ENCODE measurements around the gene HOXA9. TPM values are rescaled to one million over a fixed set of nuclear protein-coding genes. Genes with fewer than 3 reads are reported as not detected.

HOXA9 gene
- total RNA-seq, 2 experiments from 2014 or later, result not detected

DNA sequence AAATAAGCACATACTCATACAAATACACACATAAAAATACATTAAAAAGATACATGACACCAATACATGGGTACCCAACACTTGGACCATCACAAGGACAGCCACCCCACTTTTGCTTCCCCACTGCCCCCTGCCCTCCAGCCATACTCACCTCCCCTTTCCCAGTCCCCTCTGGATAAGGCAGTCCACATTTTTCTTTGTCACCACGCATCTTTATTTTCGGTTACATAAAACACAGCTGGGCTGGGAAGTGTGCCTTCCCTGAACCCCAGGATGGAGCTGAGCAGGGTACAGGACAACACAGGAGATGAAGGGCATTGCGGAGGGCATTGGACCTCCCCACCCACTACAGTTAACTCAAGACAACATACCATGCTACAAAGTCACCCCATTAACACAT is 11.8 kb downstream of the HOXA9 start:
- H3K27me3 Mint-ChIP-seq, result peaks cover 90% of the 10 kb centered on the region
- CTCF ChIA-PET, result interaction anchor here (0.6 kb wide), 1 partner anchor 472 kb away, joined by 3 read pairs; no protein-coding TSS in a partner anchor
- peaks cover 8% of the 10 kb centered on the region for H3K36me3 Mint-ChIP-seq (ENCODE audit: low read depth)
- no peaks in the 10 kb centered on the region for H3K9me3 Mint-ChIP-seq
- peaks cover 24% of the 10 kb centered on the region for H3K4me1 Mint-ChIP-seq
- H3K27ac Mint-ChIP-seq, result no peak overlapping the region
- H3K4me3 Mint-ChIP-seq, result no peak overlapping the region
- POLR2A ChIA-PET, result interaction anchor here (1.4 kb wide), 1 partner anchor 13 kb away, joined by 3 read pairs; no protein-coding TSS in a partner anchor
- DNase-seq, result no peak

DNA sequence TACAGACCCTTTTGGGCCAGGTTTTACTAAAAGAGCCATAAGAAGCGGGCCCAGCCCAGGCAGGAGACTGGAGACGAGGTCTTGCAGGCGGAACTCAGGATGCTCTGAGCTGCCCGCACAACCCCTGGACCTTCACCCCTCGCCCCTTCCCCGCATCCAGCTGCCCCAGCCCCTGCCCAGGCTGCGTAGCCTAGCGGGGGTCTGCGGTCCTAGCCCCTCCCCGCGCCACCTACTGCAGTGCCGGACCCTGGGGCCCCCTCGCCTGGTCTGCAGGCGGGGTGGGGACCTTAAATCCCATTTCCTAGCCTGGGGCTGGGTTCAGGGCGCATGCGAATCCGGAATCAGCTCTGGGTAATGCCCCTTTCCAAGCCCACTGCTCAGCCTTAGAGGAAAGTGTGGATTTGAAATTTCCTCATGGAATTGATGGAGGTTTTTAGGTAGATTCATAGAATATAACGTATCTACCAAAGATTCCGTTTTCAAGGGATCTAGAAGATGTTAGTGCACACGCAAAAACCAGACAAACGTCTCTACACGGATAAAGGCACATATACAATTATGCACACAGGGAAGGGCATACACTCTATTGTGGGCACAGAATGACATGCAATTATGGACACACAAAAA is 12.4 kb downstream of the HOXA9 start:
- Mint-ChIP-seq H3K4me1 (peaks cover 26% of the 10 kb centered on the region), H3K9me3 (no peaks in the 10 kb centered on the region), H3K36me3 (ENCODE audit: low read depth) (peaks cover 8% of the 10 kb centered on the region), H3K4me3 (no peak overlapping the region), H3K27ac (no peak overlapping the region), H3K27me3 (peaks cover 90% of the 10 kb centered on the region)
- no peak for DNase-seq
- CTCF ChIA-PET, result interaction anchor here (1.1 kb wide), 1 partner anchor 8 kb away, joined by 5 read pairs; no protein-coding TSS in a partner anchor
- POLR2A ChIA-PET, result interaction anchor here (0.8 to 1.4 kb wide), 2 partner anchors 13 to 62 kb away, joined by 3 read pairs; no protein-coding TSS in a partner anchor

DNA sequence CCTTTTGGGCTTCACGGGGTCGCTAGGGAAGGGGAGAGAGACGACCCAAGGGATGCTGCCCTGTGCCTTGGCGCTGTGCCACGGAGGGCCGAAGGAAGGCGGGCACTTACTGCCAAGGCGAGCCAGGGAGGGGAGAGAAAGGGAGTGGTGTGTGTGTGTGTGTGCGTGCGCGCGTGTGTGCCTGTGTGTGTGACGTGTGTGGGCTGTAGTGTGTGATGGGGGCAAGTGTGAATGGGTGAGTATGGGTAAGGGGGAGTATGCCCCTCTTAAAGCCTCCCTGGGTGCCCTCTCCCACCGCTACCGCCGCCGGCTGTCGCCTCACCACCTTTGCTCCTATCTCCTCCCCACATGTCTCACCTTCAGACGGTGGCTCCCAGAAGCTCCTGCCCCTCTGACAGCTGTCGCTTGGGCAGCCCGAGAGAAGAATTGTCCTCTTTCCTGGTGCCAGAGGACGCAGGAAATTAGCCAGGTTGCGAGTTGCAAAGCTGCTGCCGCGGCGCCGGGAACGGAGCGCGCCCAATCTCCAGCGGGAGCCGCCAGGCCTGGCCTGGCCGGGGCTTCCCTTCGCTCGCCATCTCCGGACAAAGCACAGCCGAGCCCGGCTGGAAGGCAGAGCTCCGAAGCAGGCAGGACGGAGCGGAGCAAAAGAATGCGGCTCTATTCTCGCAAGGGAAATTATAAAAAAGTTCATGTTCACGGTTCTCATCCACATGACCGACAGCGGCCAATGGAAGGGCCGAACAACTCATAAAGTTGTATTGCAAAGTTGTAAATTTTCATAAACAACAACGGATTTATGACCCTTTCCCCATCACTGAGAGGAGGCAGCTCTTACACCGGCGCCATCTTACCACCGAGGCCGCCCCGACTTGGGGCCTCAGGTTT is 13.2 kb downstream of the HOXA9 start, which contains the start of gene HOXA3:
HOXA3 (minus strand) TSS at position 653 of the 885 bp plus-strand sequence. CDS start 41,943 bp downstream, outside the sequence.
- H3K36me3 Mint-ChIP-seq (ENCODE audit: low read depth), result peaks cover 8% of the 10 kb centered on the region

DNA sequence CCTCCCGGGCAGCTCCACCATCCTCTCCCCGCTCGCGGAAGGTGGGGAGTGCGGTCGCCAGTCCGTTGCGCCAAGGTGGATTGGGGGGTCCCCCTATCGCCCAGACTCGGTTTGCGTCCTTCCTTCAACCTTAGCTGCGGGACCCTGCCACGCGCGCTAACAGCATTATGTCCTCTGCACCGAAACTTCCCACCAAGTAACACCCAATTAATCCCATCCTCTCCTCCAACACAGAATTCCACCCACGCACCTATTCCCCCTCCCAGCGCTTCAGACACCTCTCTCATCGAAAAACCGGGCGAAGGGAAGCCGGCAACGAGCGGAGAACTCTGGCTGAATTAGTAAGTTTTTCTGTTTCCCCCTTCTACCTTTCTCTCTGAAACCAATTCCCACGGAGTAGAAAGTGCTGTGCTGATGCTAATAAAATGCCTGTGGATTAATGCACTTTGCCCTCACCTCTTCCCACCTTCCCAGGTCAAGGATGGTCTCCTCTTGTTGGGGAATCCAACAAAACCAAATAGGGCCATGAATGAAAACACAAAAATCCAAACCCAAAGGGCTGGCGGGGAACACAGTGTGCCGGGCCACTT is 13.9 kb downstream of the HOXA9 start:
- Mint-ChIP-seq H3K4me3 (peak overlapping the region; percentile 38), H3K36me3 (ENCODE audit: low read depth) (peaks cover 8% of the 10 kb centered on the region), H3K4me1 (peaks cover 23% of the 10 kb centered on the region), H3K9me3 (no peaks in the 10 kb centered on the region), H3K27me3 (peaks cover 89% of the 10 kb centered on the region), H3K27ac (peak overlapping the region; percentile 42)
- ChIA-PET CTCF (interaction anchor here (0.6 to 3.1 kb wide), 10 partner anchors 10 to 470 kb away, joined by 3 to 16 read pairs (median 6); no protein-coding TSS in a partner anchor), POLR2A (interaction anchor here (1.0 to 2.0 kb wide), 2 partner anchors 10 to 32 kb away, joined by 3 to 7 read pairs; no protein-coding TSS in a partner anchor)
- no peak for DNase-seq

More for the DNA sequence above, 13.2 kb downstream of the HOXA9 start, which contains the start of gene HOXA3:
- Mint-ChIP-seq H3K27ac (peak within 1 kb of the TSS; percentile 42), H3K4me1 (peaks cover 23% of the 10 kb centered on the region), H3K27me3 (peaks cover 87% of the 10 kb centered on the region), H3K9me3 (no peaks in the 10 kb centered on the region), H3K4me3 (peak within 1 kb of the TSS; percentile 38)
- no peak for DNase-seq
- ChIA-PET POLR2A (interaction anchor here (0.8 to 1.4 kb wide), 2 partner anchors 14 to 62 kb away, joined by 3 read pairs; no protein-coding TSS in a partner anchor), CTCF (interaction anchor here (1.1 kb wide), 1 partner anchor 9 kb away, joined by 5 read pairs; no protein-coding TSS in a partner anchor)

DNA sequence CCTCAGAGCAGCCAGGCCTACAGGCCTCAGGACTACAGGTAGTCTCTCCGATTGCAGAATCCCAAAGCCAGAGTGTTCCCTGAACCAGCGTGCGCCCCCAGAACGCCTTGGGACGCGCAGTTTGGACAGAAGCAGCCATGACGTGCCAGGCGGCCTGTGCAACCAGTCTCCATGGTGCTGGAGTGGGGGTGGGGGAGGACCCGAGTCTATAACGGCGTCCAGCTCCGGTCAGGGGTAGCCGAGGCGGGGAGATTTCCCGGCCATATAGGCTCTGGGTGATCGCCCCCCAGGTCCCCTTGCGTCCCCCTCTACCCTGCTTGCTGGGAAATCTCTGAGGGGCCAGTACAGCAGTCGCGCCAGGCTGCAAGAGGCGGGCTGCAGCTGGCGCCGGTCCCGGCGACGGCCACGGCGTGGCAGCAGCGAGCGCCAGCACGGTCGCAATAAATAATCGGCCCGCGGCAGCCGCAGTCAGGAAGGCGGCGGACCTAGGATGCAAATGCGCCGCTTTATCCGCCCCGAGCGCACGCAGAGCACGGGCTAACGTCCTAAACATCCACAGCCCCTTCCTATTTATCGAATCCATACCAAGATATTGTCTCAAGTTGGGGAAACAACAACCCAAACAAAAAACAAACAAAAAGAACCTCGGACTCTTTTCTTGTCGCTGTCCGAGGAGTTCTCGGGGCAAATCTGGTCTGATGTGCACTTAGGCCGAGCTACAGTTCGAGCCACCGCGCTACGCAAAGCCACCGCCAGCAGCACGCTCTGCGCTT is 14.6 kb downstream of the HOXA9 start:
- peak overlapping the region; percentile 38 for H3K4me3 Mint-ChIP-seq
- ChIA-PET CTCF (interaction anchor here (0.6 to 3.1 kb wide), 13 partner anchors 9 to 1258 kb away, joined by 3 to 16 read pairs (median 6); no protein-coding TSS in a partner anchor), POLR2A (interaction anchor here (1.0 to 2.0 kb wide), 2 partner anchors 10 to 33 kb away, joined by 3 to 7 read pairs; no protein-coding TSS in a partner anchor)
- peak; percentile 63 for DNase-seq
- peaks cover 23% of the 10 kb centered on the region for H3K4me1 Mint-ChIP-seq
- peak overlapping the region; percentile 42 for H3K27ac Mint-ChIP-seq
- peaks cover 8% of the 10 kb centered on the region for H3K36me3 Mint-ChIP-seq (ENCODE audit: low read depth)
- H3K9me3 Mint-ChIP-seq, result no peaks in the 10 kb centered on the region
- H3K27me3 Mint-ChIP-seq, result peaks cover 89% of the 10 kb centered on the region

DNA sequence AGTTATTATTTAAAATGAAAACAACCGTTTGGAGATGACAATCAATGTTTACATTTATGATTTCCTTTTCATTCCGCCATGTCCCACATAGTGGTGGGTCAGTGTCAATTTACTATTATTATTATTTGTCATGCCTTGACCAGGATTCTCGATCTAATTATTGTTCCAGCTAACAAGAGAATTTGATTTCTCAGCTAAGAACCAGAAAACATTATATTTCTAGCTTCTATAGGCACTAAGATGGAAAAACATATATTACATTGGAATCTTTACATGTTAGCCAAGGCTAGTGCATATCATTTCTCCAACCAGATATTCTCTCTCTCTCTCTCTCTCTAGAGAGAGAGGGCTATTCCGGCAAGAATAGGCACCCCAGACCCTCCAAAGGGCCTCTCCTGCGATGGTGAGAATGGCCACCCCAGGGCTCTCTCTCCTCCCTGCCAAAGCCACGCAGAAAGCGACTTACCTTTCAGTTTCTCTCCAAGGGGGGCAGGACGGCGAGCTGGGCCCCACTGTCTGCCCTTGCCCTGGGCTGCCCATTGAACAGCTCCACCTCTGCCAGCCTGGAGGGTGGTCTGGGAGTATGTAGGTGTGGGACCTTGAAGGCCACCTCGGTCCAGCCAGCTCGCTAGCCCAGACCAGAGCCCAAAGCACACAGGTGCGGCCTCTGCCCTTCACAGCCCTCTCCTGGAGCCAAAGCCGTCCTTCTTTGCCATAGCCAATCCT is 15.3 kb downstream of the HOXA9 start:
- Mint-ChIP-seq H3K9me3 (no peaks in the 10 kb centered on the region), H3K36me3 (ENCODE audit: low read depth) (peaks cover 5% of the 10 kb centered on the region), H3K4me3 (no peak overlapping the region), H3K27me3 (peaks cover 81% of the 10 kb centered on the region), H3K4me1 (peaks cover 19% of the 10 kb centered on the region), H3K27ac (no peak overlapping the region)
- CTCF ChIA-PET, result interaction anchor here (0.6 to 3.1 kb wide), 16 partner anchors 9 to 1288 kb away, joined by 3 to 16 read pairs (median 5); partner anchors contain the start of gene HOXA11
- no peak for DNase-seq
- POLR2A ChIA-PET, result interaction anchor here (1.0 to 2.0 kb wide), 3 partner anchors 11 to 33 kb away, joined by 3 to 7 read pairs (median 5); no protein-coding TSS in a partner anchor

DNA sequence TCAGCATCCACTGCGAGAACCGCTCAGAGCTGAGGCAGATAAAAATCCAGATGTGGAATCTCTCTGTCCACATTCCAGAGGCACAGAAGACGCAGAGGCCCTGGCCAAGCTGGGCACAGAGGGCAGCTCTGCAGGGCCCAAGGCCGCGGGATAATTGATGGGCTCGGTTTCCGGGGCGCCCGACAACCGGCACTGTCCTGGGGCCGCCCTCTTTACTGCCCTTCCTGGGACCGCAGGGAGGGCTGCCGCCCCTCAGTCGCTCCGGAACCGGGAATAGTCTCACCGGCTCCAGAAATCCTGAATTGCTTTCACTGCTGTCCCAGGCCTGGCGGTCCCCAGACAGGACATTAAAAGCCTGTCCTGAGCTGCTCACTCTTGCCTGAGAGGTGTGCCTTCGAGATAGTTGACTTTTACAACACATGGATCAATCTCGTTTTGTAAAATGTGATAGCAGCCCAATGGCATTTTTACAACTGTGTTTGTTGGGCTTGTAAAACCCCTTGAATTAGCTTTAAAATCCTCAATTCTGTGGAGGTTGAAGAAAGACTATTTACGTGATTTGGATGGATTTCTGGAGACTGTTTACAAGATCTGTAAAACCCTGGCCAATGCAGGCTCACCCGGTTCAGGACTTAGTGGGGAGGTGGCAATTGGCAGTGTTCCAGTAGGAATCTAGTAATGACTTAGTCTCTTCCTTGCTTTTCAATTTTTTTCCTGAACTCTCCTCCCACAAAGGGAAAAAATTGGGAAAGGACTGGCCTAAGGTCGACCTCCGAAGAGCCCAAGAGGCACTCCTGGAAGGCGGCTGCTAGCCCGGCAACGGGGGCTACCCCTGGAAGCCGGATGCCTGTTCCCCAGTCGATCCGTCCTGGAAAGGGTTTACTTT is 16.3 kb downstream of the HOXA9 start:
- H3K27me3 Mint-ChIP-seq, result peaks cover 71% of the 10 kb centered on the region
- DNase-seq, result no peak
- POLR2A ChIA-PET, result interaction anchor here (1.0 kb wide), 1 partner anchor 23 kb away, joined by 5 read pairs; no protein-coding TSS in a partner anchor
- CTCF ChIA-PET, result interaction anchor here (0.6 to 3.1 kb wide), 12 partner anchors 8 to 1287 kb away, joined by 3 to 16 read pairs (median 6); partner anchors contain the start of gene HOXA11
- peaks cover 5% of the 10 kb centered on the region for H3K36me3 Mint-ChIP-seq (ENCODE audit: low read depth)
- H3K9me3 Mint-ChIP-seq, result no peaks in the 10 kb centered on the region
- H3K27ac Mint-ChIP-seq, result no peak overlapping the region
- H3K4me3 Mint-ChIP-seq, result no peak overlapping the region
- H3K4me1 Mint-ChIP-seq, result peaks cover 16% of the 10 kb centered on the region

DNA sequence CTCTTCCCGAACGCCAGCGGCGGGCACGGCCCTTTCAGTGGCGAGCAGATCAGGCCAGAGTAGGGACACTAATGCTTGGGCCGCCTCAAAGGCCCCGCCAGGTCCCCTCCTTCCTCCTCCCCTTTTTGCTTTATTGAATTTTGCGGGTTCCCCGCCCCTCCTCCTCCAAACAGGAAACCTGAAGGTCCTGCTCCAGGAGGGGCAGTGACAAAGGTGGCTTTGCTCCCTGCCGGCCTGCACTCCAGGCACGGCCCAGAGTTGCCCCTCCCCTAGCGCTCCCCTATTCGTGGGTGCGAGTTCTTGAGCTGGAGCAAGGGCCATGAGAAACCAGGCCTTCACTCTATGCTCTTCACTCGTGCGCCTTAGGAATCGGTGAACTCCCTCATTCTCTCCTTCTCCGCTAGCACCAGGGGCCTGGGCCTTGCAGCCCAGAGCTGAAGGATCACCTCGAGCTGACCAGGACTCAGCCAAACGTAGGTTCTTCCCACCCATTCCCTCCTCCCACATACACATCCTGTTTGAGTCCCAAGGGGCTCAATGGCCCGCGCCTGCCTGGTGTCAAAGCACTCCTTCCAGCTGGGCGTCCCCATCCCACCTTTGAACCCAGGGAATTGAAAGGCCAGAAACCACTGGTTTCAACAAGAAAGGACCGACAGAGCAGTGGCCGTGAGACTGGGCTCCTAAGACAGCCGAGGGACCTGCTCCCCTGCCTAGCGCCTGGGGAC is 17.1 kb downstream of the HOXA9 start:
- CTCF ChIA-PET, result interaction anchor here (1.1 to 3.1 kb wide), 4 partner anchors 11 to 1255 kb away, joined by 3 to 12 read pairs (median 7); no protein-coding TSS in a partner anchor
- no peak overlapping the region for H3K27ac Mint-ChIP-seq
- H3K4me3 Mint-ChIP-seq, result no peak overlapping the region
- no peaks in the 10 kb centered on the region for H3K9me3 Mint-ChIP-seq
- peaks cover 16% of the 10 kb centered on the region for H3K4me1 Mint-ChIP-seq
- peaks cover 5% of the 10 kb centered on the region for H3K36me3 Mint-ChIP-seq (ENCODE audit: low read depth)
- POLR2A ChIA-PET, result no interaction called here
- DNase-seq, result no peak
- peaks cover 63% of the 10 kb centered on the region for H3K27me3 Mint-ChIP-seq

DNA sequence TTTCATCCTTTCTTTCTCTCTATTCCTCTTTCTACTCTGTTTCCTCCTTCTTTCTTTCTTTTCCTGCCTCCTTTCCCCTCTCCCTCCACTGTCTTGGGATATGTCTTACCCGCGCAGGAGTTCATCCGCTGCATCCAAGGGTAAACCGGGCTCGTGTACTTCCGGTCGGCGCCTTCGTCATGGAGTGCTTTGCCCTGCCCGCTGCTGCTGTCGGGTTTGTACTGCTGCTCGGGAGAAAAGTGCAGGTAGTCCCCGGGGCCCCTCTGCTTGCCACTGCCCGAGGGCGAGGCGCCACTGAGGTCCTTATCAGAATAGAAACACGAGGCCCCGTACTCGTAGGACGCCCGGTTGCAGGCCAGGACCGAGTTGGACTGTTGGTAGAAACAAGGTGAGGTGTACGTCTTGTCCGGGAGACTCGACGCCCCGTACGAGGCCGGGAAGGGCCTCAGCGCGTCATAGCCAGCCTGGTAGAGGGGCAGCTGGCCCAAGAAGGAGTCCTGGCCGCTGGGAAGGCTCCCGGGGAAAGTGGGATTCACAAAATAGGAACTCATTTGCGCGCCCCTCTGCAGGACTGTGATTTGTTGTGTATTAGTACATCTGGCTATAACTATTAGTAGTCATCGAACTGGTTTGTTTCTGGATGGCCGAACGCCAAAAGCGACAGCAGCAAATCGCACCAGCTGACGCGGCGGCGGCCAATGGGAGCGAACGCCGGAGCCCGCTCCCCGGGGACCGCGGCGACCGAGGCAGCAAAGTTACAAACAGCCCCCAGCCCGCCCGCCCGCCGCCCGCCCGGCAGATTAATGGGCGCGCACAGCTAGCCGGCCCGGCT is 17.9 kb downstream of the HOXA9 start, which contains the start of gene HOXA6:
HOXA6 (minus strand) TSS at position 576 of the 832 bp plus-strand sequence; CDS start at position 551, 25 bp downstream.
- H3K4me1 Mint-ChIP-seq, result peaks cover 16% of the 10 kb centered on the region
- peaks cover 58% of the 10 kb centered on the region for H3K27me3 Mint-ChIP-seq
- H3K4me3 Mint-ChIP-seq, result no peak within 1 kb of the TSS
- H3K27ac Mint-ChIP-seq, result no peak within 1 kb of the TSS
- ChIA-PET CTCF (no interaction called here), POLR2A (no interaction called here)
- DNase-seq, result no peak
- H3K36me3 Mint-ChIP-seq (ENCODE audit: low read depth), result peaks cover 5% of the 10 kb centered on the region
- no peaks in the 10 kb centered on the region for H3K9me3 Mint-ChIP-seq

Data from activated CD4-positive, alpha-beta memory T cell treated with anti-CD3 and anti-CD28 coated beads, Interleukin-2, amount 10 ng/mL, durations not matched to agents 7 days and 5 days (primary cell).